Stimulated activated CD4-positive, alpha-beta T cell treated with anti-CD3 and anti-CD28 coated beads, TNF-alpha, amount 100 ng/mL, for 48 hours (primary cell): ENCODE results near the gene DYNAP.

ENCODE experiments used
- DNase-seq, 3 donors: peaks; one replicate each; pipeline ENCODE4 v3.0.0-alpha.2; 2020; ENCODE audit warnings: low read depth in 3 of 3

DYNAP gene

DNA sequence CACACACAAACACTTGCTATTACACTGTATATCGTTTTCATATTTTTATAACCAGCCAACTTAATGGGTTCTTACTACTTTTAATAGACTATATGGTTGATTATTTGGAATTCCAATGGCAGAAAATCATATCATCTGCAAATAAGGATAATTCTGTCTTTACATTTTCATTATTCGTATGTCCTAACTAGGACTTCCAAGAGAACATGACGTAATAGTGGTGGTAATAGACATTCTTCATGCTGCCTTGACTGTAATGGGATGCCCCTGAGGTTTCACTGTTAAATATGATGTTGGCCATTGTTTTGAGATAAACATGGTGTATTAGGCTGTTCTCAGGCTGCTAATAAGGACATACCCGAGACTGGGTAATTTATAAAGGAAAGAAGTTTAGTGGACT is 45.2 kb downstream of the DYNAP start:
- no peak for DNase-seq

DNA sequence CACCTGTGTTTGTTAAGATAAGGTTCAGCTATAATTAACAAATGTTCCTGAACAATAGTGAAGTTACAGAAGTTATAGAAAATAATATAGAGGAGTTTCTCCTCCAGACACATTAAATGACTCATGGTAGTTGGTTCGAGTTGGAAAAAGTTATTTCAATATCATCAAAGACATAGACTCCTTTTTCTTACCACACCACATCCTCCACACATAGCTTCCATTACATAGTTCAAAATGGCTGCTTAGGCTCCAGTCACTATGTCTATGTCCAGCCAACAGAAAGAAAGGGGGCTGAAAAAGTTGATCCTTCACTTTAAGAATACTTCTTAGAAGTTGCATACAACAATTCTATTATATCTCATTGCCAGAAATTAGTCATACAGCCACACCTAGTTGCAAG is 50.7 kb downstream of the DYNAP start:
- DNase-seq, result no peak

DNA sequence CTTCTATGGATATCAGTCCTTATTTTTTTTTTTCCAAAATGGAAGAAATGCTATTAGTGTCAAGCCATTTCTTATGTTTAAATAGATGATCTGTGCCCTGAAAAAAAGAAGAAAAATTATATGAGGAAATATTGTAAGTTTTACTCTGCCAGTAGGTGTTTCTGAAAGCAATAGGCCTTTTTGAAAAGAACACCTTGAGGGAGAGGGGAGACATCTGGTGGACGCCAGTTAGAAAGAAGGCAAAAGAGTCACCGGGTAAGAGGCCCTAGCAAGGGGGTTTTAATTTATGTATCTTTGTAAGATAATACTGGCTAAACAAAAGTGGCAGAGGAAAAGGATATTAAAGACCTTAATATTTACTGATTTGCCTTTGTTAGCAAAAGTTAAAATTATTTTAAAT is 56.1 kb downstream of the DYNAP start:
- DNase-seq, result no peak
